Stomach (tissue), 9 donors: Measurements from ENCODE around the gene COL5A1. TPM values are rescaled to one million over a fixed set of nuclear protein-coding genes. Genes with fewer than 3 reads are reported as not detected.

ENCODE experiments used
- DNase-seq, 2 donors: peaks; one replicate each; pipeline versions ENCODE4 v3.0.0 to v3.0.0-alpha.2; 2013 to 2019
- H3K27ac ChIP-seq, 5 donors: fragments of 200-600 bp in 4 of 5; sonication (generic) in 4 of 5; one replicate each; pipeline ENCODE4 v1.5.1; 2013 to 2019; ENCODE audit warnings: mild to moderate bottlenecking in 1 of 5, moderate library complexity in 1 of 5
- H3K27me3 ChIP-seq, 3 donors: fragments of 200-600 bp; sonication (generic); one replicate each; pipeline ENCODE4 v1.5.1; 2017 to 2019; ENCODE audit warnings: mixed run types in 1 of 3
- H3K36me3 ChIP-seq, 4 donors: fragments of 200-600 bp; sonication (generic); 1 replicate in 3 of 4; 2 replicates in 1 of 4; pipeline ENCODE4 v1.5.1; 2016 to 2019
- H3K4me1 ChIP-seq, 4 donors: fragments of 200-600 bp; sonication (generic); one replicate each; pipeline ENCODE4 v1.5.1; 2016 to 2019
- H3K4me3 ChIP-seq, 4 donors: fragments of 200-600 bp; sonication (generic) in 3 of 4; one replicate each; pipeline ENCODE4 v1.5.1; 2016 to 2019; ENCODE audit warnings: mild to moderate bottlenecking in 1 of 4
- H3K9me3 ChIP-seq, 4 donors: fragments of 200-600 bp; sonication (generic); one replicate each; pipeline ENCODE4 v1.5.1; 2016 to 2019
- CTCF ChIP-seq, 7 experiments: fragments of 450-650 bp in 4 of 7; fragments of 200-600 bp in 3 of 7; sonication (generic) in 3 of 7; IDR thresholded peaks; one replicate each; pipeline ENCODE4 v1.5.1; 2016 to 2019; ENCODE audit warnings: antibody characterized with exemption in 7 of 7, control low read depth in 2 of 7, mild to moderate bottlenecking in 1 of 7
- EP300 ChIP-seq: sonication (generic); formaldehyde crosslinking; IDR thresholded peaks from one replicate; pipeline ENCODE4 v1.6.1; 2017; ENCODE audit warnings: antibody characterized with exemption
- POLR2A ChIP-seq, 4 donors: fragments of 450-650 bp; IDR thresholded peaks; one replicate each; pipeline ENCODE4 v1.6.1; 2016; ENCODE audit warnings: antibody characterized with exemption in 4 of 4, control low read depth in 2 of 4, mild to moderate bottlenecking in 1 of 4, moderate library complexity in 1 of 4
- POLR2AphosphoS5 ChIP-seq, 3 donors: sonication (generic); formaldehyde crosslinking; IDR thresholded peaks; one replicate each; pipeline ENCODE4 v1.6.1; 2016; ENCODE audit warnings: antibody characterized with exemption in 3 of 3
- WGBS, 5 donors: extraction: QIAGEN DNeasy Blood & Tissue Kit in 3 of 5; methylation state at CpG; one replicate each; pipeline versions ENCODE4 v1.1.5 to v1.1.7; 2013 to 2018; 5-methylcytosine and 5-hydroxymethylcytosine counted together
- intact Hi-C: fragments of 100-400 bp; cut with DNase I; formaldehyde crosslinking; loops from one replicate; pipeline ENCODE4 v1.15.1; 2023; ENCODE audit warnings: low total_unique reads
- polyA plus RNA-seq, 3 donors: library from polyadenylated mRNA; stranded (reverse); fragments of 200-250 nt; gene quantifications; one replicate each; pipeline ENCODE4 v1.2.3, GENCODE V29; 2013
- total RNA-seq, 5 donors: library from RNA; depleted of rRNA; stranded (reverse); fragments of >200 nt; gene quantifications; one replicate each; pipeline versions ENCODE4 v1.1.0 to v1.2.3, GENCODE V29; 2014 to 2016
- donor health status: healthy with polysubstance abuse.
- donor health status: Bipolar disorder and iron deficiency.
- donor health status: healthy.

The COL5A1 gene
- total and polyA plus RNA-seq, 8 donors, result 7.3 to 205 (median 26.4) TPM

DNA sequence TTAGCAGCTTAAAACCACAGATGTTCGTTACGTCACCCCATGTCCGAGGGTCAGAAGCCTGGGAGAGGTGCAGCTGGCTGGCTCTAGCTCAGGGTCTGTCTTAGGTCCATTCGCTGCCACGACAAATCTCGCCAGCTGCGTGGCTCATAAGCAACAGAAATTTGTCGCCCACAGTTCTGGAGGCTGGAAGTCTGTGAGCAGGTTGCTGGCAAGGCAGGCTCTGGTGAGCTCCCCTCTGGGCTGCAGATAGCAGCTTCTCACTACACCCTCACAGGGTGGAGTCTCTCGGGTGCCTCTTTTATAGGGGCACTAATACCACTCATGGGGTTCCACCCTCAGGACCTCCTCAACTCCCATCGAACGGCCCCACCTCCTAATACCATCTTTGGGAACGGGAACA is 198.9 kb downstream of the COL5A1 start:
- DNase-seq, result no peak
- Histone ChIP-seq H3K4me1 (no peaks in the 10 kb centered on the region), H3K9me3 (no peaks in the 10 kb centered on the region), H3K27me3 (no peaks in the 10 kb centered on the region), H3K4me3 (no peak overlapping the region), H3K27ac (no peak overlapping the region), H3K36me3 (peaks cover 6 to 97% (median 64%) of the 10 kb centered on the region in 4 donors)
- WGBS, 5 donors, result 77 to 88% (median 84%) methylated on average over 9 to 12 of the region's 12 CpGs
- TF ChIP-seq POLR2A (IDR thresholded peaks at IDR 0.05), result no peak
- no peak for TF ChIP-seq EP300
- TF ChIP-seq POLR2AphosphoS5 (IDR thresholded peaks at IDR 0.05), result no peak
- intact Hi-C loops, result no loop called here

- intact Hi-C loops, result no loop called here
- Histone ChIP-seq H3K27ac (no peak overlapping the region), H3K36me3 (peaks cover 6 to 92% (median 59%) of the 10 kb centered on the region in 4 donors), H3K9me3 (no peaks in the 10 kb centered on the region), H3K4me3 (no peak overlapping the region), H3K4me1 (no peaks in the 10 kb centered on the region), H3K27me3 (no peaks in the 10 kb centered on the region)
- TF ChIP-seq POLR2AphosphoS5 (IDR thresholded peaks at IDR 0.05) (no peak), POLR2A (IDR thresholded peaks at IDR 0.05) (no peak), CTCF (IDR thresholded peaks at IDR 0.05) (no peak), EP300 (no peak)
- 84 to 94% (median 87%) methylated on average over 13 to 15 of the region's 15 CpGs for WGBS, 5 donors
- no peak for DNase-seq
Measured at GRCh38 chr9:134841180-134841904, 199.7 kb downstream of the COL5A1 start.

DNA sequence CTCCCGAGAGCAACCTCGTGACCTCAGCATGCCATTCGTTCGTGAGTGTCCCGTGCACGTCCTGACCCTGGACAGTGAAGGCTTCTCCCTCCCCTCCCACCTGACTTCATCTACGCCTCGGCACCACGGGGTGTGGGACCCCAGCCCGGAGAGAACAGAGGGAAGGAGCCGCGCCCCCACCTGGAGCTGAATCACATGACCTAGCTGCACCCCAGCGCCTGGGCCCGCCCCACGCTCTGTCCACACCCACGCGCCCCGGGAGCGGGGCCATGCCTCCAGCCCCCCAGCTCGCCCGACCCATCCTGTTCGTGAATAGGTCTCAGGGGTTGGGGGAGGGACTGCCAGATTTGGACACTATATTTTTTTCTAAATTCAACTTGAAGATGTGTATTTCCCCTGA is 200.7 kb downstream of the COL5A1 start:
- no peaks in the 10 kb centered on the region for H3K27me3 ChIP-seq
- H3K27ac ChIP-seq, result no peak overlapping the region
- intact Hi-C loops, result no loop called here
- DNase-seq, result no peak
- no peaks in the 10 kb centered on the region for H3K9me3 ChIP-seq
- no peaks in the 10 kb centered on the region for H3K4me1 ChIP-seq
- no peak for TF ChIP-seq EP300
- TF ChIP-seq POLR2AphosphoS5 (IDR thresholded peaks at IDR 0.05), result no peak
- no peak for TF ChIP-seq POLR2A (IDR thresholded peaks at IDR 0.05)
- TF ChIP-seq CTCF (IDR thresholded peaks at IDR 0.05), result no peak
- H3K4me3 ChIP-seq, result no peak overlapping the region
- H3K36me3 ChIP-seq, result peaks cover 6 to 82% (median 52%) of the 10 kb centered on the region in 4 donors
- 75 to 84% (median 82%) methylated on average over 21 to 22 of the region's 22 CpGs for WGBS, 5 donors

DNA sequence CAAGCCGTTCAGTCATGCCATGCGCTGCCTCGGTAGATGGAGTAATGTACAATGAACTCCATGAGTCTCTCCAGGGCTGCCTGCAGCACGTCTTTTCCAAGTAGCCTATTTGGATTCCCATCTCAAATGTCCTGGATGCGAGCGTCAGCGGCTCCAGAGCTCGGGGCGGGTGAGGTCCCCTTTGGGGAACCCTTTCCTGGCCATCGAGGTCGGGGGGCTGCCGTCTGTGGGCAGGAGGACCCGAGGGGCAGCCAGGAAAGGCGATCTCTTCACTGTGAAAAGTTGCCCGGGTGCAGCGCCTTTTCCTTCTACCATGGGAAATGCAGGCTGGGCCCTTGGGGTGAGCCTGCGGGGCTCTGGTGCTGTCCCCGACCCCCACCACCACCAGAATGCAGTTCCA is 202.1 kb downstream of the COL5A1 start:
- Histone ChIP-seq H3K36me3 (peaks cover 6 to 68% (median 41%) of the 10 kb centered on the region in 4 donors), H3K4me3 (no peak overlapping the region), H3K27ac (no peak overlapping the region), H3K9me3 (peaks cover 0 to 7% (median 0%) of the 10 kb centered on the region in 4 donors), H3K27me3 (no peaks in the 10 kb centered on the region), H3K4me1 (no peaks in the 10 kb centered on the region)
- DNase-seq, result no peak
- 75 to 88% (median 80%) methylated on average over 16 to 18 of the region's 18 CpGs for WGBS, 5 donors
- TF ChIP-seq CTCF (IDR thresholded peaks at IDR 0.05) (no peak), POLR2A (IDR thresholded peaks at IDR 0.05) (no peak)
- intact Hi-C loops, result no loop called here

GRCh38 chr9:134844821-134845220 is 203.2 kb downstream of the COL5A1 start:
- TF ChIP-seq POLR2AphosphoS5 (IDR thresholded peaks at IDR 0.05), result no peak
- TF ChIP-seq EP300, result no peak
- TF ChIP-seq POLR2A (IDR thresholded peaks at IDR 0.05), result no peak
- no peak for TF ChIP-seq CTCF (IDR thresholded peaks at IDR 0.05)
- 63 to 84% (median 79%) methylated on average over 3 to 8 of the region's 8 CpGs for WGBS, 5 donors
- intact Hi-C loops, result no loop called here
- Histone ChIP-seq H3K27ac (no peak overlapping the region), H3K9me3 (peaks cover 0 to 7% (median 0%) of the 10 kb centered on the region in 4 donors), H3K36me3 (peaks cover 6 to 57% (median 34%) of the 10 kb centered on the region in 4 donors), H3K4me3 (no peak overlapping the region), H3K4me1 (no peaks in the 10 kb centered on the region), H3K27me3 (no peaks in the 10 kb centered on the region)
- no peak for DNase-seq
